GM12878 (cell line): ENCODE measurements around the gene ISCA2.

Source experiments
- CTCF ChIP-seq, 3 experiments: IDR thresholded peaks in 2 of 3; conservative IDR thresholded peaks in 1 of 3; 2 replicates each; pipeline ENCODE4 v1.5.1; 2011; ENCODE audit warnings: low read depth in 3 of 3, low read length in 3 of 3, mild to moderate bottlenecking in 3 of 3, control low read depth in 2 of 3, moderate library complexity in 2 of 3, inconsistent platforms in 1 of 3, mixed read lengths in 1 of 3; ENCODE audit not compliant: control insufficient read depth in 2 of 3, insufficient read depth in 1 of 3; ENCODE audit errors: extremely low read depth in 1 of 3
- EP300 ChIP-seq, 2 experiments: fragments of 150-350 bp in 1 of 2; IDR thresholded peaks; 2 replicates each; pipeline ENCODE4 v1.6.1; 2011 to 2012; ENCODE audit warnings: low read depth in 2 of 2, low read length in 2 of 2, borderline replicate concordance in 1 of 2, improper control_type of control experiment in 1 of 2, inconsistent platforms in 1 of 2; ENCODE audit not compliant: control insufficient read depth in 1 of 2
- MAX ChIP-seq: IDR thresholded peaks from 2 replicates; pipeline ENCODE4 v1.6.1; 2012; ENCODE audit warnings: low read depth, low read length, improper control_type of control experiment
- MXI1 ChIP-seq: fragments of 150-350 bp; IDR thresholded peaks from 2 replicates; pipeline ENCODE4 v1.6.1; 2011; ENCODE audit warnings: low read depth, mild to moderate bottlenecking, inconsistent platforms, low read length, improper control_type of control experiment
- PML ChIP-seq: IDR thresholded peaks from 2 replicates; pipeline ENCODE4 v1.6.1; 2012; ENCODE audit warnings: low read length, inconsistent platforms
- POLR2A ChIP-seq: IDR thresholded peaks from 2 replicates; pipeline ENCODE4 v1.6.1; 2011; ENCODE audit warnings: low read depth, mild to moderate bottlenecking, low read length
- STAT1 ChIP-seq: fragments of 450-650 bp; conservative IDR thresholded peaks from 2 replicates; pipeline ENCODE4 v1.6.1; 2014; ENCODE audit warnings: antibody characterized with exemption, mild to moderate bottlenecking

GRCh38 chr14:74526854-74527585, 33.5 kb downstream of the ISCA2 start:
- TF ChIP-seq PML (no peak), POLR2A (no peak), CTCF (IDR thresholded peaks at IDR 0.05 in 2 of 3, conservative IDR thresholded peaks at IDR 0.05 in 1 of 3; ENCODE audit: control insufficient read depth in 2 of 3, extremely low read depth in 1 of 3, insufficient read depth in 1 of 3, low read depth in 3 of 3, low read length in 3 of 3) (no peak), STAT1 (no peak), MAX (no peak), MXI1 (no peak), EP300 (IDR thresholded peaks at IDR 0.05; ENCODE audit: borderline replicate concordance in 1 of 2, control insufficient read depth in 1 of 2, low read depth in 2 of 2, low read length in 2 of 2) (no peak)
